Smooth muscle cell (in vitro differentiated cells): ENCODE measurements around the gene RPN2. TPM values are rescaled to one million over a fixed set of nuclear protein-coding genes. Genes with fewer than 3 reads are reported as not detected.

Source experiments
- DNase-seq: peaks from one replicate; lab custom pipeline; 2025; ENCODE audit not compliant: unreplicated experiment; lab: John Stamatoyannopoulos, UW
- H2AFZ ChIP-seq: fragments of 200-600 bp; sonication (generic); 2 replicates; pipeline ENCODE4 v1.6.0; 2016; ENCODE audit warnings: antibody characterized with exemption, low read depth, mild to moderate bottlenecking
- H3F3A ChIP-seq: fragments of 200-600 bp; sonication (generic); 2 replicates; pipeline ENCODE4 v1.6.0; 2017; ENCODE audit warnings: antibody characterized with exemption, low read depth
- H3K27ac ChIP-seq: fragments of 200-600 bp; sonication (generic); 2 replicates; pipeline ENCODE4 v1.5.1; 2016; ENCODE audit warnings: low read depth, mild to moderate bottlenecking
- H3K27me3 ChIP-seq: fragments of 200-600 bp; sonication (generic); 2 replicates; pipeline ENCODE4 v1.6.1; 2016; ENCODE audit warnings: low read depth, mild to moderate bottlenecking
- H3K36me3 ChIP-seq: fragments of 200-600 bp; sonication (generic); 2 replicates; pipeline ENCODE4 v1.5.1; 2016; ENCODE audit warnings: low read depth
- H3K4me1 ChIP-seq: fragments of 200-600 bp; sonication (generic); 2 replicates; pipeline ENCODE4 v1.5.1; 2016; ENCODE audit warnings: low read depth
- H3K4me2 ChIP-seq: fragments of 200-600 bp; sonication (generic); 2 replicates; pipeline ENCODE4 v1.6.0; 2016; ENCODE audit warnings: mild to moderate bottlenecking
- H3K4me3 ChIP-seq: fragments of 200-600 bp; sonication (generic); 2 replicates; pipeline ENCODE4 v1.5.1; 2016; ENCODE audit warnings: mild to moderate bottlenecking
- H3K79me2 ChIP-seq: fragments of 200-600 bp; sonication (generic); 2 replicates; pipeline ENCODE4 v1.6.0; 2016; ENCODE audit warnings: low read depth, mild to moderate bottlenecking
- H3K9ac ChIP-seq: fragments of 200-600 bp; sonication (generic); 2 replicates; pipeline ENCODE4 v1.6.0; 2016; ENCODE audit warnings: low read depth
- H3K9me3 ChIP-seq: fragments of 200-600 bp; sonication (generic); replicated peaks from 2 replicates; pipeline ENCODE4 v1.5.1; 2016; ENCODE audit warnings: low read depth
- H4K20me1 ChIP-seq: fragments of 200-600 bp; sonication (generic); 2 replicates; pipeline ENCODE4 v1.6.0; 2016; ENCODE audit warnings: low read depth
- WGBS: methylation state at CpG from one replicate; pipeline ENCODE4 v1.1.7; 2016; ENCODE audit warnings: low lambda C conversion rate; 5-methylcytosine and 5-hydroxymethylcytosine counted together
- polyA plus RNA-seq: library from polyadenylated mRNA; unstranded; fragments of >200 nt; fragmentation: Nextera tagmentation; extraction: Ambion mirVana; gene quantifications from 2 replicates; pipeline ENCODE4 v1.2.1, GENCODE V29; 2016
- total RNA-seq: library from RNA; depleted of rRNA; stranded (reverse); fragments of >200 nt; gene quantifications from 2 replicates; pipeline ENCODE4 v1.2.3, GENCODE V29; 2014
- TF ChIP-seq, protein P1 (sequence below): fragments of 200-600 bp; sonication (generic); IDR thresholded peaks from 2 replicates; pipeline ENCODE4 v1.5.1; 2017; ENCODE audit warnings: borderline replicate concordance, mild to moderate bottlenecking, antibody characterized with exemption; ENCODE audit not compliant: insufficient read depth, poor library complexity, severe bottlenecking

RPN2 gene
- total and polyA plus RNA-seq, 2 experiments from 2014 or later = 325 to 372 TPM

DNA sequence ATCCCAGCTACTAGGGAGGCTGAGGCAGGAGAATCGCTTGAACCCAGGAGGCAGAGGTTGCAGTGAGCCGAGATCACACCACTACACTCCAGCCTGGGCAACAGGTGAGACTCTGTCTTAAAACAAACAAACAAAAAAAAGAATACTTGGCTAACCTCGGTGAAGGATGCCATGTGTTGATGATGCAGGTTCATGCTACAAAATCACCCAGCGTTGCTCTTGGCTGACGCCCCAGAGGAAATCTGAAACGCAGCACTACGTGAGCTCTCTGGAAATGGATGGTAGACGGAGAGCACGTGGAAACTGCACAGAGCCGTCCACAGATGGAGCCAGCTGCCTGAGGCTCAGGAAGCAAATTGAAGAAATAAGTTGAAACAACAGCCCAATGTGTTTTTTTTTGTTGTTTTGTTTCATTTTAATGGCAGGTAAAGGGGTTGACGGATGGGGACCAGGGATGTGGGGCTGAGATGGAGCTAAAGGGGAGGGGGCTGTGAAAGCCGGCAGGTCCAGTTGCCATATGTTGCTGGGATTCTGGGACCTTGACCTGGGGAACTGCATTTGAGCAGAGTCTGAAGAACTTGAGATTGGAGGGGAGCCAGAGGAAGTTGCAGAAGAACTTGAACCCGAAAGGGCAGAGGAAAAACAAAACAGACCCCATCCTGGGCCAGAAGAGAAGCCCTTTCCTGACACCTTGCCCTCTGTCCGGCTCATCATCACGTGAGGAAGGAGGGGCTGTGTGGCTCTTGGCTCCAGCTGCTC, 97.5 kb downstream of the RPN2 start:
- Histone ChIP-seq H3F3A (no peaks in the 10 kb centered on the region), H3K4me1 (no peaks in the 10 kb centered on the region), H3K27ac (no peak overlapping the region), H3K79me2 (no peaks in the 10 kb centered on the region), H2AFZ (no peak overlapping the region), H3K4me2 (no peak overlapping the region), H3K9me3 (no peaks in the 10 kb centered on the region), H3K9ac (no peak overlapping the region), H3K4me3 (no peak overlapping the region), H3K36me3 (no peaks in the 10 kb centered on the region), H3K27me3 (no peaks in the 10 kb centered on the region), H4K20me1 (no peaks in the 10 kb centered on the region)
- TF ChIP-seq, protein P1, sequence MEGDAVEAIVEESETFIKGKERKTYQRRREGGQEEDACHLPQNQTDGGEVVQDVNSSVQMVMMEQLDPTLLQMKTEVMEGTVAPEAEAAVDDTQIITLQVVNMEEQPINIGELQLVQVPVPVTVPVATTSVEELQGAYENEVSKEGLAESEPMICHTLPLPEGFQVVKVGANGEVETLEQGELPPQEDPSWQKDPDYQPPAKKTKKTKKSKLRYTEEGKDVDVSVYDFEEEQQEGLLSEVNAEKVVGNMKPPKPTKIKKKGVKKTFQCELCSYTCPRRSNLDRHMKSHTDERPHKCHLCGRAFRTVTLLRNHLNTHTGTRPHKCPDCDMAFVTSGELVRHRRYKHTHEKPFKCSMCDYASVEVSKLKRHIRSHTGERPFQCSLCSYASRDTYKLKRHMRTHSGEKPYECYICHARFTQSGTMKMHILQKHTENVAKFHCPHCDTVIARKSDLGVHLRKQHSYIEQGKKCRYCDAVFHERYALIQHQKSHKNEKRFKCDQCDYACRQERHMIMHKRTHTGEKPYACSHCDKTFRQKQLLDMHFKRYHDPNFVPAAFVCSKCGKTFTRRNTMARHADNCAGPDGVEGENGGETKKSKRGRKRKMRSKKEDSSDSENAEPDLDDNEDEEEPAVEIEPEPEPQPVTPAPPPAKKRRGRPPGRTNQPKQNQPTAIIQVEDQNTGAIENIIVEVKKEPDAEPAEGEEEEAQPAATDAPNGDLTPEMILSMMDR = no peak
- WGBS = 78% methylated on average over 15 of the region's 15 CpGs
- no peak for DNase-seq

DNA sequence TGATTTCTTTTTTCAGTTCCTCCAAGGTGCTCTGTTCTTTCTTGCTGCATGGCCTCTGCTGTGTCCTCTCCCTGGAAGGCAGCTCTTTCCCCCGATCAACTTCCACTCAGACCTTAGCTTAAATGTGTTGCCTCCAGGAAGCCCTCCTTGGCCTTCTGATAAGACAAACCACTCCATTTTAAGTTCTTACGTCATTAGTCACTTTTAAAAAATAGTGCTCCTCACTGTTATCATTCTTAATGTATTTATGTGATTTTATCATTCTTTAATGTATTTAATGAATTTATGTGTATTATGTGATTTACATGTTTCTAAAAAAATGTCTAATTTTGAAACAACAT, 98.1 kb downstream of the RPN2 start:
- no peaks in the 10 kb centered on the region for H3K36me3 ChIP-seq
- H3K9me3 ChIP-seq = no peaks in the 10 kb centered on the region
- no peaks in the 10 kb centered on the region for H3K79me2 ChIP-seq
- H3K4me1 ChIP-seq = no peaks in the 10 kb centered on the region
- no peak for DNase-seq
- H3K9ac ChIP-seq = no peak overlapping the region
- no peak overlapping the region for H3K27ac ChIP-seq
- H3K4me2 ChIP-seq = no peak overlapping the region
- TF ChIP-seq, protein P1 = no peak
- no peaks in the 10 kb centered on the region for H4K20me1 ChIP-seq
- WGBS = 82% methylated on average over 2 of the region's 2 CpGs
- H2AFZ ChIP-seq = no peak overlapping the region
- no peak overlapping the region for H3K4me3 ChIP-seq
- no peaks in the 10 kb centered on the region for H3K27me3 ChIP-seq
- H3F3A ChIP-seq = no peaks in the 10 kb centered on the region

DNA sequence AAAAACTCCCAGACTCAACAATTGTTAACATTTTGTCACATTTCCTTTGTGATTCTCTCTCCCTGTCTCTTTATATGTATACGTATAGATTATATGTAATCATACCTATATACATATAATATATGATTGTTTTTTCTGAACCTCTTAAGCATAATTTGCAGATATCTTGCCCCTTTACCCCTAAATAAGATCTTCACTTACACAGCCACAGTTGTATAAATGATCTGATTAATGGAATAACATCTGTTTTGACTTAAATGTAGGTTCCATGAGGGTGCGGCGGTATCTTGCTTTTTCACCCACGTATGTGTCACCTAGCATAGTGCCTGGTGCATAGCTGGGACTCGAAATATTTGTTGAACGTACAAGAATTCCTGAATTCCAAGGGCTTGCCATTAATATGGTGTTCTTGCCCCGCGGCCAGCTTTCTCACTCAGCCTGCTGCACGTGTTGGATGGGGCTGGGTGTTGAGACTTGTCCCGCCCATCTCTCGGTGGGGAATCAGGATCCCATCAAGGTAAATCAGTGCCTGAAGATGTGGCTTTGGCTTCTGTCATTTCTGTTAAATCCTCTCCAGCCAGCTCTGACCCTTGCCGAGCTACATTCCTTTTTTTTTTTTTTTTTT, 99.9 kb downstream of the RPN2 start:
- 64% methylated on average over 12 of the region's 12 CpGs for WGBS
- DNase-seq = no peak
- H4K20me1 ChIP-seq = no peaks in the 10 kb centered on the region
- H3K27me3 ChIP-seq = no peaks in the 10 kb centered on the region
- H3K36me3 ChIP-seq = no peaks in the 10 kb centered on the region
- no peak overlapping the region for H3K4me2 ChIP-seq
- TF ChIP-seq, protein P1 = no peak
- no peak overlapping the region for H3K9ac ChIP-seq
- no peak overlapping the region for H2AFZ ChIP-seq
- H3F3A ChIP-seq = no peaks in the 10 kb centered on the region
- H3K9me3 ChIP-seq = no peaks in the 10 kb centered on the region
- no peak overlapping the region for H3K4me3 ChIP-seq
- H3K4me1 ChIP-seq = no peaks in the 10 kb centered on the region
- no peaks in the 10 kb centered on the region for H3K79me2 ChIP-seq
- H3K27ac ChIP-seq = no peak overlapping the region
